GM21390 (cell line): ENCODE data around the gene SIDT1.

ENCODE experiments used
- ATAC-seq: cut with Tn5 transposase; IDR thresholded peaks from one replicate; pipeline ENCODE4 v1.9.1; 2021; ENCODE audit not compliant: unreplicated experiment

The SIDT1 gene

GRCh38 chr3:113677737-113678136 lies 145.4 kb downstream of the SIDT1 start:
- no peak for ATAC-seq

GRCh38 chr3:113678773-113679172 lies 146.4 kb downstream of the SIDT1 start:
- no peak for ATAC-seq
